Measurements from ENCODE around the gene PFKL. TPM values are rescaled to one million over a fixed set of nuclear protein-coding genes. Genes with fewer than 3 reads are reported as not detected.
A peak's percentile ranks its signal among the peaks of the same experiment; 100 is the strongest.

PFKL gene
- total RNA-seq, 1 experiment from 2014 or later: 150 TPM

DNA sequence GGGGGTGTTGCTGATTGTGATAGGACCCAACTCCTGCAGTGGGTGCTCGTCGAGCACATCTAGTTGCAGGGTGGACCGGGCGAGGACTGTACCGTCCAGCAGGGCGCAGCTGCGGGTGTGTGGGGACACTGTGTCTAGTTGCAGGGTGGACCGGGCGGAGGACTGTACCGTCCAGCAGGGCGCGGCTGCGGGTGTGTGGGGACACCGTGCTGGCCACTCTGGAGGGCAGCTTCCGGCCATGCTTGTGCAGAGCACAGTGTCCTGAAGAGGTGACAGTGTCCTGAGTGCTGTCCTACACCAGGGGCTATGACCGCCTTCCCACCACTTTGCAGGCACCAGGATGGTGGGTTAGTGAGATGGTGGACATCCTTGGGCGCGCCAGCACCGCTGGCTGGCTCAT, 49.0 kb downstream of the PFKL start:
- Histone ChIP-seq H3K4me2 (ENCODE audit: low read length) (no peak overlapping the region), H3K9me3 (ENCODE audit: control insufficient read depth in 1 of 2, insufficient read depth in 1 of 2, low read depth in 1 of 2, low read length in 2 of 2) (no peaks in the 10 kb centered on the region), H3K27ac (ENCODE audit: low read depth, low read length) (no peak overlapping the region), H3K9me2 (ENCODE audit: insufficient read depth) (no peaks in the 10 kb centered on the region), H2AFZ (ENCODE audit: low read depth, low read length, poor library complexity, severe bottlenecking) (no peak overlapping the region), H3K4me1 (ENCODE audit: control insufficient read depth in 1 of 2, insufficient read depth in 2 of 2, low read length in 2 of 2) (no peaks in the 10 kb centered on the region), H3K79me2 (ENCODE audit: insufficient read depth, low read length) (no peaks in the 10 kb centered on the region), H4K20me1 (ENCODE audit: insufficient read depth) (no peaks in the 10 kb centered on the region), H3K4me3 (replicated peaks in 1 of 2; ENCODE audit: low read depth in 1 of 2, low read length in 2 of 2) (no peak overlapping the region), H3K36me3 (ENCODE audit: control insufficient read depth in 1 of 2, insufficient read depth in 2 of 2, low read length in 2 of 2) (no peaks in the 10 kb centered on the region), H3K27me3 (ENCODE audit: insufficient read depth, low read length) (no peaks in the 10 kb centered on the region), H3K9ac (ENCODE audit: low read length) (no peak overlapping the region)
- ChIA-PET POLR2A (no interaction called here), CTCF (no interaction called here), RAD21 (ENCODE audit: low non-redundant PET in 1 of 2, low total read pairs in 2 of 2, uncharacterized antibody in 2 of 2, unreplicated experiment in 2 of 2) (no interaction called here)
- intact Hi-C loops (cut with micrococcal nuclease): no loop called here
- TF ChIP-seq TCF7L2 (IDR thresholded peaks at IDR 0.05; ENCODE audit: borderline replicate concordance, extremely low read depth, insufficient read depth, insufficient read length): no peak
- no peak for TF ChIP-seq ELF1 (IDR thresholded peaks at IDR 0.05; ENCODE audit: borderline replicate concordance, low read depth)
- DNase-seq (ENCODE audit: low read depth, low spot score): no peak
- no TSS peak for BruUV-seq (replicated peaks)
- ATAC-seq: 0 out of 2 replicates have a peak, but pooled peaks have one; percentile 25

DNA sequence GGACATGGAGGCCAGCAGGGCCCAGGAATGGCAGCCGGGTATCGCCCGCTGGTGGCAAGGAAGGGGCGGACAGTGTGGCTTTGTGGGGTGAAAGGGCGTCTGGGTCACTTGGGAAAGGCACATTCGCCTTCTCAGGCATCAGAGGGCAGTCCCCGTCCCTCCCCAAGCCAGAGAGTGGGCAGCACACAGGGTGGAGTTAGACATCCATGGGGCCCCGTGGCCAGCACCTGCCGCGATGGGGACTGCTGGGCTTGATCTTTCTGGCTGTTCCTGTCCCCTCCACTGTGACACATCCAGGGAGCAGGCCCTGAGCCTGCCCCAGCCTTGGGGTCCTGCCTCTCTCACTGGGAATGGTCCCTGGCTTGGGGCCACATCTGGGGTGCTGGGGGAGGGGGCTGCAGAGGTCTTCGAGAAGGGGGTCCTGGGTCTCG, 49.6 kb downstream of the PFKL start:
- POLR2A ChIA-PET: no interaction called here
- Histone ChIP-seq H3K36me3 (ENCODE audit: control insufficient read depth in 1 of 2, insufficient read depth in 2 of 2, low read length in 2 of 2) (no peaks in the 10 kb centered on the region), H2AFZ (ENCODE audit: low read depth, low read length, poor library complexity, severe bottlenecking) (no peak overlapping the region), H3K27me3 (ENCODE audit: insufficient read depth, low read length) (no peaks in the 10 kb centered on the region), H3K79me2 (ENCODE audit: insufficient read depth, low read length) (no peaks in the 10 kb centered on the region), H3K9me3 (ENCODE audit: control insufficient read depth in 1 of 2, insufficient read depth in 1 of 2, low read depth in 1 of 2, low read length in 2 of 2) (no peaks in the 10 kb centered on the region), H3K27ac (ENCODE audit: low read depth, low read length) (no peak overlapping the region), H3K9ac (ENCODE audit: low read length) (no peak overlapping the region), H3K4me3 (replicated peaks in 1 of 2; ENCODE audit: low read depth in 1 of 2, low read length in 2 of 2) (no peak overlapping the region), H3K4me2 (ENCODE audit: low read length) (no peak overlapping the region), H3K9me2 (ENCODE audit: insufficient read depth) (no peaks in the 10 kb centered on the region), H3K4me1 (ENCODE audit: control insufficient read depth in 1 of 2, insufficient read depth in 2 of 2, low read length in 2 of 2) (no peaks in the 10 kb centered on the region), H4K20me1 (ENCODE audit: insufficient read depth) (no peaks in the 10 kb centered on the region)
- DNase-seq (ENCODE audit: low read depth, low spot score) (no peak), ATAC-seq (no peak)
- BruUV-seq (replicated peaks): no TSS peak
- TF ChIP-seq SIN3A (IDR thresholded peaks at IDR 0.05; ENCODE audit: low read depth) (no peak), SRF (IDR thresholded peaks at IDR 0.05; ENCODE audit: low read depth) (no peak), JUND (IDR thresholded peaks at IDR 0.05) (no peak), ZFX (IDR thresholded peaks at IDR 0.05) (no peak)
- CTCF ChIA-PET: no interaction called here
- intact Hi-C loops (cut with micrococcal nuclease): no loop called here
- RAD21 ChIA-PET (ENCODE audit: low non-redundant PET in 1 of 2, low total read pairs in 2 of 2, uncharacterized antibody in 2 of 2, unreplicated experiment in 2 of 2): no interaction called here

Data from HCT116 (cell line).